ENCODE measurements around the gene DST.

- no peak for TF ChIP-seq CTCF (IDR thresholded peaks at IDR 0.05; ENCODE audit: control extremely low read depth in 1 of 3, insufficient read depth in 1 of 3, low read depth in 1 of 3, low read length in 3 of 3)
- TF ChIP-seq YY1 (IDR thresholded peaks at IDR 0.05; ENCODE audit: low read depth, low read length): no peak
- TF ChIP-seq EP300 (IDR thresholded peaks at IDR 0.05; ENCODE audit: borderline replicate concordance in 1 of 2, low read depth in 2 of 2, low read length in 2 of 2): no peak
- no peak for TF ChIP-seq KDM1A (IDR thresholded peaks at IDR 0.05; ENCODE audit: borderline replicate concordance, low read length)
- TF ChIP-seq SP1 (IDR thresholded peaks at IDR 0.05; ENCODE audit: low read depth, low read length): no peak
- no peak for TF ChIP-seq GTF2F1 (IDR thresholded peaks at IDR 0.05; ENCODE audit: borderline replicate concordance, low read depth, low read length)
- no peak for TF ChIP-seq POLR2AphosphoS5 (IDR thresholded peaks at IDR 0.05; ENCODE audit: low read depth, low read length)
- TF ChIP-seq RAD21 (IDR thresholded peaks at IDR 0.05 in 1 of 2, conservative IDR thresholded peaks at IDR 0.05 in 1 of 2; ENCODE audit: low read depth in 2 of 2, low read length in 2 of 2): no peak
- no peak for TF ChIP-seq POLR2A (IDR thresholded peaks at IDR 0.05; ENCODE audit: control extremely low read depth in 1 of 2, low read depth in 2 of 2, low read length in 2 of 2)
- no peak for TF ChIP-seq EZH2 (IDR thresholded peaks at IDR 0.05; ENCODE audit: low read depth, low read length, severe bottlenecking)
- no peak for TF ChIP-seq CHD2 (IDR thresholded peaks at IDR 0.05; ENCODE audit: low read length)
Observed at GRCh38 chr6:56417823-56418222, 224.9 kb downstream of the DST start.
